ENCODE data around the gene PPWD1.

Gene PPWD1

DNA sequence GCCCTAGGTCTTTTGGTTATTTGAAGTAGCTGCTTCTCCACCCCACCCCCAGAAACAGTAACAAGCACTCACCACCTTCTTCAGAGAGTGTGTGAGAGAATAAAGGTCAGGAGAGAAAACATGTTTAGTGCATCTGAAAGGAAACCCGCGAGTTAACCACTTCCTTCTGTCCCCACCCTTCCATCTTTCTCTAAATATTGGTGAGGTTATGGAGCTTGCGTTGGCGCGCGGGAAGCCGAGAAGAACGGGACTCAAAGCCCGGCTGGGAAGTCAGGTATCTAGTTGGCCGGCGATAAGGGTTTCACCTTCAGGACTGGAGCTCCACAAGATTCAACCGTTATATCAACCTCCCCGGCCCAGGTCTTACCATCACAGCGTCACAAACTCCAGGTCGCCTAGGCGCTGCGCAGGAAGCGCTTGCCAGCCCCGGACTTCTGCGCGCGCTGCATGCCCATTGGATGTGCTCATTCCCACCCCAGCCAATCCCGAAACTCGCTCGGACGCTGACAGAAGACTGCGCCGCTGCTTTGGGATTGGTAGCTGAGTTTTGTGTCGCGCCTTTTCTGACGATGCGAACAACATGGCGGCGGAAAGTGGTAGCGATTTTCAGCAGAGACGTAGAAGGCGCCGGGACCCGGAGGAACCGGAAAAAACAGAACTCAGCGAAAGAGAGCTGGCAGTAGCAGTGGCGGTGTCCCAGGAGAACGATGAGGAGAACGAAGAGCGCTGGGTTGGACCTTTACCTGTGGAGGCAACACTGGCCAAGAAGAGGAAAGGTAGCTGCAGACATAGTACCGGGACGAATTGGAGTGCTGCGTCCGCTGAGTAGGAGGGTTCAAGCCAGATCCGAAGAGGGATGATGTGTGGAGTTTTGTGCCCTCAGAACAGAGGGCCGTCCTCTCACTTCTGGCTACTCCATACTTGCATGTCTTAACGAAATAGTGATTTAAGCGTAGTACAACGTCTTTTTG is at the start of gene PPWD1, which contains the start of gene CENPK:
Gene PPWD1 (plus strand): TSS at position 566 of the 971 bp plus-strand sequence. CDS start 15 bp downstream, at position 581.
Gene CENPK (minus strand): TSS at position 438 of the 971 bp plus-strand sequence. CDS start 8,261 bp downstream, outside the sequence.
- no peak for FAIRE-seq
- DNase-seq (ENCODE audit: insufficient read length, low spot score), result peak; percentile 42
- TF ChIP-seq, protein P1, sequence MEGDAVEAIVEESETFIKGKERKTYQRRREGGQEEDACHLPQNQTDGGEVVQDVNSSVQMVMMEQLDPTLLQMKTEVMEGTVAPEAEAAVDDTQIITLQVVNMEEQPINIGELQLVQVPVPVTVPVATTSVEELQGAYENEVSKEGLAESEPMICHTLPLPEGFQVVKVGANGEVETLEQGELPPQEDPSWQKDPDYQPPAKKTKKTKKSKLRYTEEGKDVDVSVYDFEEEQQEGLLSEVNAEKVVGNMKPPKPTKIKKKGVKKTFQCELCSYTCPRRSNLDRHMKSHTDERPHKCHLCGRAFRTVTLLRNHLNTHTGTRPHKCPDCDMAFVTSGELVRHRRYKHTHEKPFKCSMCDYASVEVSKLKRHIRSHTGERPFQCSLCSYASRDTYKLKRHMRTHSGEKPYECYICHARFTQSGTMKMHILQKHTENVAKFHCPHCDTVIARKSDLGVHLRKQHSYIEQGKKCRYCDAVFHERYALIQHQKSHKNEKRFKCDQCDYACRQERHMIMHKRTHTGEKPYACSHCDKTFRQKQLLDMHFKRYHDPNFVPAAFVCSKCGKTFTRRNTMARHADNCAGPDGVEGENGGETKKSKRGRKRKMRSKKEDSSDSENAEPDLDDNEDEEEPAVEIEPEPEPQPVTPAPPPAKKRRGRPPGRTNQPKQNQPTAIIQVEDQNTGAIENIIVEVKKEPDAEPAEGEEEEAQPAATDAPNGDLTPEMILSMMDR (IDR thresholded peaks at IDR 0.05; ENCODE audit: insufficient read depth, missing control alignments), result no peak

DNA sequence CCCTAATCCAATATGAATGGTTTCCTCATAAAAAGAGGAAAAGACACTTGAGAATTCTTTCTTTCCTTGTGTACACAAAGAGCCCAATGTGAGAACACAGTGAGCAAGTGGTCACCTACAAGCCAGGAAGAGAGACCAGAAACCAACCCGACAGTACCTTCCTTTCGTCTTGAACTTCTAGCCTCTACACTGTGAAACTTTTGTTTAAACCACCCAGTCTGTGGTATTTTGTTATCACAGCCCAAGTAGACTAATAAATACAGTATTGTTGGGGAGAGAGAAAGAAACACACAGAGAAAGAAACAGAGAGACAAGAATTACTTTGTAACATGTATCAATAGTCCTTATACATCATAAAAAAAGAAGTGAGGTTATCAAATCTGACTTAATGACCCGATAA is 37.4 kb upstream of the PPWD1 start:
- FAIRE-seq (no peak), DNase-seq (ENCODE audit: insufficient read length, low spot score) (no peak)
- TF ChIP-seq, protein P1 (IDR thresholded peaks at IDR 0.05; ENCODE audit: insufficient read depth, missing control alignments), result no peak

DNA sequence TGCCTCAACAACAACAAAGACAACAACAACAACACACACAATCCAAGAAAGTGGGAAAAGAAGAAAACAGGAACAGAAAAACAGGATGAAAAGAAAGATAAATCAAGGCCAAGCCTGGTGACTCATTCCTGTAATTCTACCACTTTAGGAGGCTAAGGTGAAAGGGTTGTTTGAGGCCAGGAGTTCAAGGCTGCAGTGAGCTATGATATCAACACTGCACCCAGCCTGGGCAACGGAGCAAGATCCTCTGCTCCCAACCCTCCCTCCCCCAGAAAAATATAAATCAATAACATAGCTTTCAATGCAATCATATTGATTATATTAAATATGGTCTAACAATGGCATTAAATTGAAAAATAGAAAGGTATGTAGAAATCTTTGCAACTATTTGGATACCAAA is 32.2 kb upstream of the PPWD1 start:
- no peak for FAIRE-seq
- no peak for DNase-seq (ENCODE audit: insufficient read length, low spot score)
- TF ChIP-seq, protein P1 (IDR thresholded peaks at IDR 0.05; ENCODE audit: insufficient read depth, missing control alignments), result no peak

DNA sequence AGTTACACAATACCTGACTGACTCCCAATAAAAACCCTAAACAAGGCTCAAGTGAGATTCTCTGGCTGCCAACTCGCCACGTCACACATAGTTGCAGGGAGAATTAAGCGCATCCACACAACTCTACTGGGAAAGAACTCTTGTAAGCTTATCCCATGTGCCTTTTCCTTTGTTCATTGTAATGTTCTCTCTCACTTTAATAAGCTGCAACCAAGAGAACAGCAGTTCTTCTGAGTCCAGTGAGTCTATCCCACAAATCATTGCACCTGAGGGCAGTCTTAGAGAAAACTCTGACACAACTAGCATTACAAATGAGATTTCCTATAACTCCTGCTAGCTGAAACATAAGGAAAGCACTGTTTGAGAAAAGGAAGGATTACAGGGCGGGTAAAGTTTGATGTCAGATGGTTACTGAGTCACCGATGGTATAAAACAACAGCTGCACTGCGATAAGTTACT is 27.5 kb upstream of the PPWD1 start:
- FAIRE-seq, result no peak
- TF ChIP-seq, protein P1 (IDR thresholded peaks at IDR 0.05; ENCODE audit: insufficient read depth, missing control alignments), result no peak
- DNase-seq (ENCODE audit: insufficient read length, low spot score), result no peak

DNA sequence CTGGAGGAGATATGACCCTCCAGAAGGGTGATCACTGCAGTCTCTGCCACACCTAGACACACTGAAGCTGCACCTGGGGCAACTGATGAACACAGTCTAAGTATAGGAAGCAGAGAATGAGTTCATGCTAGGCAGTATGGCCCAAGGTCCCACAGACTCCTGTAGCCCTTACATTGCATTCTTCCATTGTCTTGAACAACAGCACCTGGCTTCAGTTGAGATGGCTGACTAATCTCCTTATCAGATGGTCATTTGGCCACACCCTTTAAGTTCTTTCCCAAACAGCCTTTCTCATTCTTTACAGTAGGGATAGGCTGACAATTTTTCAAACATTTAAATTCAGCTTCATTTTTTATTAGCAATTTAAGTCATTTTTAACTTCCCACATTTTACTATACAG is 23.3 kb upstream of the PPWD1 start:
- no peak for FAIRE-seq

DNA sequence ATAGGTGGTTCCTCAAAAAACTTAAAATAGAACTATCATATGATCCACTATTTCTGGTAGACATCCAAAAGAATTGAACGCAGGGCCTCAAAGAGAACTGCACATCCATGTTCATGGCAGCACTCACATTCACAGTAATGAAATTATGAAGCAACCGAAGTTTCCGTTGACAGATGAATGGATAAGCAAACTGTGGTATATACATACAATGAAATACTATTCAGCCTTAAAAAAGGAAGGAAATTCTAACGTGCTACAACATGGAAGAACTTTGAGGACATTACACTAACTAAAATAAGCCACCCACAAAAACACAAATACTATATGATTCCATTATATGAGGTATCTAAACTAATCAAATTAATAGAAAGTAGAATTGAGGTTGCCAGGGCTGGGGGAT is 18.6 kb upstream of the PPWD1 start:
- TF ChIP-seq, protein P1 (IDR thresholded peaks at IDR 0.05; ENCODE audit: insufficient read depth, missing control alignments), result no peak
- FAIRE-seq (no peak), DNase-seq (ENCODE audit: insufficient read length, low spot score) (no peak)

More for the DNA sequence above, 23.3 kb upstream of the PPWD1 start:
- no peak for DNase-seq (ENCODE audit: insufficient read length, low spot score)
- TF ChIP-seq, protein P1 (IDR thresholded peaks at IDR 0.05; ENCODE audit: insufficient read depth, missing control alignments), result no peak

DNA sequence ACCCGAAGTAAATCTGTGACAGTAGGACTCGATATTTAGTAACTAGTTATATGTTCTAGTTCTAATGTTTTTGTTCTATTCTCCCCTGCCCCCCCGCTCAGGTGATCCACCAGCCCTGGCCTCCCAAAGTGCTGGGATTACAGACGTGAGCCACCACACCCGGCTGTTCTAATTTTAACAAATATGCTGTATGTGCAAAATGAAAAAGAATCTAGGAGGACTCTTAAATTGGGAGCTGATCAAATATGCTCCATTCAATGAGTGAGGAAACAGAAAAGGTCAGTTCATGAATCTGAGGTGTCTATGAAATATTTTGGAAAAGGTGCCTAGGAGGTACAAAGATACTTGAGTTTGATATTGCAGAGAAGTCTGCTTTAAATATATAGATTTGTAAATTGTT is 17.0 kb upstream of the PPWD1 start:
- no peak for FAIRE-seq
- DNase-seq (ENCODE audit: insufficient read length, low spot score), result no peak
- TF ChIP-seq, protein P1 (IDR thresholded peaks at IDR 0.05; ENCODE audit: insufficient read depth, missing control alignments), result no peak

All from D721Med (cell line).